HEK293 (cell line): Measurements from ENCODE around the gene RELCH.

Experiments
- CTCF ChIA-PET: fragments of 350-600 bp; formaldehyde crosslinking; extraction: SDS; loops from one replicate; lab custom pipeline; 2021; ENCODE audit warnings: antibody characterized with exemption; lab: Yijun Ruan, JAX
- POLR2A ChIA-PET: fragments of 300-600 bp; formaldehyde crosslinking; extraction: SDS; loops from one replicate; lab custom pipeline; 2020; ENCODE audit warnings: antibody characterized with exemption, inconsistent platforms; lab: Yijun Ruan, JAX
- H3K27ac ChIP-seq: fragments of 200-500 bp; sonication (Bioruptor generic); 2 replicates; pipeline ENCODE4 v1.5.1; 2014; ENCODE audit warnings: low read depth, low read length, control low read depth, inconsistent platforms; ENCODE audit errors: extremely low read depth
- H3K36me3 ChIP-seq, 2 experiments: fragments of 200-500 bp in 1 of 2; sonication (Bioruptor generic) in 1 of 2; 1 replicate in 1 of 2; 2 replicates in 1 of 2; pipeline ENCODE4 v1.5.1; 2014 to 2017; ENCODE audit warnings: inconsistent platforms in 2 of 2, low read length in 2 of 2; ENCODE audit not compliant: control insufficient read depth in 2 of 2, insufficient read depth in 1 of 2
- H3K4me1 ChIP-seq: fragments of 200-500 bp; sonication (Bioruptor generic); 2 replicates; pipeline ENCODE4 v1.5.1; 2014; ENCODE audit warnings: mild to moderate bottlenecking, low read length, inconsistent platforms; ENCODE audit not compliant: control insufficient read depth, insufficient read depth
- H3K4me3 ChIP-seq: 2 replicates; pipeline ENCODE4 v1.5.1; 2011; ENCODE audit warnings: low read depth, mild to moderate bottlenecking, control low read depth, low read length, moderate library complexity
- H3K9me3 ChIP-seq: fragments of 200-500 bp; sonication (Bioruptor generic); 2 replicates; pipeline ENCODE4 v1.5.1; 2014; ENCODE audit warnings: low read depth, low read length, inconsistent platforms; ENCODE audit not compliant: control insufficient read depth, insufficient read depth
- ATF2 ChIP-seq: fragments of 450-650 bp; formaldehyde crosslinking; IDR thresholded peaks from 2 replicates; pipeline ENCODE4 v1.5.1; 2016; ENCODE audit warnings: missing biosample characterization, missing genetic modification characterization, low read depth
- ELK4 ChIP-seq: IDR thresholded peaks from 2 replicates; pipeline ENCODE4 v1.6.1; 2011; ENCODE audit warnings: mild to moderate bottlenecking, low read depth, low read length, borderline replicate concordance
- HOXD13 ChIP-seq: sonication (generic); formaldehyde crosslinking; IDR thresholded peaks from 2 replicates; pipeline ENCODE4 v1.8.0; 2022; ENCODE audit warnings: missing genetic modification reagents, borderline replicate concordance
- KLF7 ChIP-seq: fragments of 450-650 bp; formaldehyde crosslinking; IDR thresholded peaks from 2 replicates; pipeline ENCODE4 v1.5.1; 2016; ENCODE audit warnings: missing biosample characterization, missing genetic modification characterization, borderline replicate concordance
- KLF8 ChIP-seq: fragments of 450-650 bp; formaldehyde crosslinking; IDR thresholded peaks from 2 replicates; pipeline ENCODE4 v1.5.1; 2016; ENCODE audit warnings: missing biosample characterization, missing genetic modification characterization
- PRDM4 ChIP-seq: fragments of 450-650 bp; formaldehyde crosslinking; IDR thresholded peaks from 2 replicates; pipeline ENCODE4 v1.5.1; 2017; ENCODE audit warnings: missing biosample characterization, missing genetic modification characterization
- SCRT2 ChIP-seq: fragments of 450-650 bp; formaldehyde crosslinking; IDR thresholded peaks from 2 replicates; pipeline ENCODE4 v1.5.1; 2016; ENCODE audit warnings: missing biosample characterization, missing genetic modification characterization
- TSHZ1 ChIP-seq: fragments of 450-650 bp; formaldehyde crosslinking; IDR thresholded peaks from 2 replicates; pipeline ENCODE4 v1.5.1; 2016; ENCODE audit warnings: missing biosample characterization, missing genetic modification characterization, borderline replicate concordance
- ZBTB1 ChIP-seq: fragments of 450-650 bp; formaldehyde crosslinking; IDR thresholded peaks from 2 replicates; pipeline ENCODE4 v1.5.1; 2016; ENCODE audit warnings: missing biosample characterization, missing genetic modification characterization
- ZBTB49 ChIP-seq: fragments of 450-650 bp; formaldehyde crosslinking; IDR thresholded peaks from 2 replicates; pipeline ENCODE4 v1.5.1; 2016; ENCODE audit warnings: missing biosample characterization, missing genetic modification characterization, low read depth
- ZFHX2 ChIP-seq: fragments of 450-650 bp; formaldehyde crosslinking; conservative IDR thresholded peaks from 2 replicates; pipeline ENCODE4 v1.5.1; 2016; ENCODE audit warnings: missing biosample characterization, missing genetic modification characterization
- ZNF155 ChIP-seq: fragments of 450-650 bp; formaldehyde crosslinking; IDR thresholded peaks from 2 replicates; pipeline ENCODE4 v1.5.1; 2016; ENCODE audit warnings: missing biosample characterization, missing genetic modification characterization
- ZNF26 ChIP-seq: fragments of 450-650 bp; formaldehyde crosslinking; IDR thresholded peaks from 2 replicates; pipeline ENCODE4 v1.5.1; 2016; ENCODE audit warnings: missing biosample characterization, missing genetic modification characterization
- ZNF311 ChIP-seq: fragments of 450-650 bp; formaldehyde crosslinking; IDR thresholded peaks from 2 replicates; pipeline ENCODE4 v1.5.1; 2017; ENCODE audit warnings: missing biosample characterization, missing genetic modification characterization, borderline replicate concordance
- ZNF394 ChIP-seq: fragments of 450-650 bp; formaldehyde crosslinking; IDR thresholded peaks from 2 replicates; pipeline ENCODE4 v1.5.1; 2016; ENCODE audit warnings: missing biosample characterization, missing genetic modification characterization, mild to moderate bottlenecking, moderate library complexity, borderline replicate concordance
- ZNF510 ChIP-seq: fragments of 450-650 bp; formaldehyde crosslinking; IDR thresholded peaks from 2 replicates; pipeline ENCODE4 v1.5.1; 2018; ENCODE audit warnings: mild to moderate bottlenecking, missing genetic modification characterization, missing biosample characterization; ENCODE audit not compliant: insufficient replicate concordance
- ZNF704 ChIP-seq: fragments of 450-650 bp; formaldehyde crosslinking; IDR thresholded peaks from 2 replicates; pipeline ENCODE4 v1.5.1; 2016; ENCODE audit warnings: missing biosample characterization, missing genetic modification characterization
- ZNF830 ChIP-seq: fragments of 450-650 bp; IDR thresholded peaks from 2 replicates; pipeline ENCODE4 v1.5.0; 2018; ENCODE audit warnings: missing biosample characterization, missing genetic modification characterization, low read depth, mild to moderate bottlenecking, moderate library complexity
- ZSCAN23 ChIP-seq: fragments of 450-650 bp; formaldehyde crosslinking; IDR thresholded peaks from 2 replicates; pipeline ENCODE4 v1.5.1; 2016; ENCODE audit warnings: missing biosample characterization, missing genetic modification characterization

Gene RELCH

GRCh38 chr18:62339106-62339988 is 152.3 kb downstream of the RELCH start:
- CTCF ChIA-PET = interaction anchor here (0.6 to 3.1 kb wide), 4 partner anchors 14 to 55 kb away, joined by 3 to 10 read pairs (median 4); partner anchors contain the start of gene TNFRSF11A
- H3K9me3 ChIP-seq = no peaks in the 10 kb centered on the region
- H3K4me3 ChIP-seq = no peak overlapping the region
- H3K27ac ChIP-seq = no peak overlapping the region
- H3K36me3 ChIP-seq = no peaks in the 10 kb centered on the region
- POLR2A ChIA-PET = interaction anchor here (0.9 to 2.0 kb wide), 4 partner anchors 10 to 183 kb away, joined by 3 to 6 read pairs (median 4); partner anchors contain the start of genes TNFRSF11A and ZCCHC2
- peaks cover 34% of the 10 kb centered on the region for H3K4me1 ChIP-seq
- TF ChIP-seq HOXD13 (CRISPR knock-in tag) (no peak), ZBTB1 (no peak), ZFHX2 (tag by site-specific recombination) (no peak), TSHZ1 (tag by site-specific recombination) (no peak), ZNF830 (tag by site-specific recombination) (no peak), ZNF155 (tag by site-specific recombination) (no peak), ZNF394 (peak; percentile 15; the same call in 1 of the 2 replicates), ZSCAN23 (tag by site-specific recombination) (no peak), ZNF26 (no peak), KLF7 (tag by site-specific recombination) (no peak), ZNF510 (tag by site-specific recombination) (no peak), PRDM4 (tag by site-specific recombination) (no peak), ZNF311 (tag by site-specific recombination) (no peak), KLF8 (no peak), SCRT2 (tag by site-specific recombination) (peak; percentile 39; the same call in 1 of the 2 replicates), ATF2 (tag by site-specific recombination) (no peak), ELK4 (no peak), ZBTB49 (no peak), ZNF704 (no peak)
